ENCODE measurements around the gene NR6A1. TPM values are rescaled to one million over a fixed set of nuclear protein-coding genes. Genes with fewer than 3 reads are reported as not detected.
A peak's percentile ranks its signal among the peaks of the same experiment; 100 is the strongest.

The NR6A1 gene
- total RNA-seq, 2 donors from 2014 or later: 4.8 to 4.9 TPM

DNA sequence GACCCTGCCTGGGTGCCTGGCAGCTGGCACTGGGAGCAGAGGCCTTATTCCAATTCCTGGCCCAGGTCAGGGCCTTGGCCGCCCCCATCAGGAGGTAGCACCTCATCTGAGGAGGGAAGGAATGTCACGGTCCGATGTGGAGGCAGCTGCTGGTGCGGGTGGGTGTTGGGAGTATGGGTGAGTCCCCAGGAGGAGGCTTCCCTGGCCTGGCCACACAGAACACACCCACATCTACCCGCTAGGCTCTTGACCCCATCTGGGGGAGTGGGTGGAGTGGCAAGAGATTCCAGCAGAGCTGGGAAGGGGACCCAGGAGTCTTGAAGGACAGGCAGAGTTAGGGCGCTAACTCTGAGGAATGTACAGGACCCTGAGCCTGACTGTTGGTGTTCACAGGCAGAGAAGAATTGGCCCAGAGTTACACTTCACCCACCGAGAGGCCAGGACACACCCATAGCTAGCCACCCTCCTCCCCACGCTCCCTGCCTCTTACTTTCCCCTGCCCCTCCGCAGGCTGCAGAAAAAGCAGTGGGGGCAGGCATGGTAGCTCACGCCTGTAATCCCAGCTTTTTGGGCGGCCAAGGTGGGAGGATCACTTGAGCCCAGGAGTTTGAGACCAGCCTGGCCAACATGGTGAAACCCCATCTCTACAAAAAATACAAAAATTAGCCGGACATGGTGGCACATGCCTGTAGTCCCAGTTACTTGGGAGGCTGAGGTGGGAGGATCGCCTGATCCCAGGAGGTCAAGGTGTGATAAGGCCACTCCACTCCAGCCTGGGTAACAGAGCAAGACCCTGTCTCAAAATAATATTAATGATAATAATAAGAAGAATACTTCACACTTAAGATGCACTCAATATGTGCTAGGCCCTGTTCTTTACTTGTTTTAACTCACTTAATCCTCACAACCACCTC, 11.8 kb upstream of the NR6A1 start:
- TF ChIP-seq, protein P1, sequence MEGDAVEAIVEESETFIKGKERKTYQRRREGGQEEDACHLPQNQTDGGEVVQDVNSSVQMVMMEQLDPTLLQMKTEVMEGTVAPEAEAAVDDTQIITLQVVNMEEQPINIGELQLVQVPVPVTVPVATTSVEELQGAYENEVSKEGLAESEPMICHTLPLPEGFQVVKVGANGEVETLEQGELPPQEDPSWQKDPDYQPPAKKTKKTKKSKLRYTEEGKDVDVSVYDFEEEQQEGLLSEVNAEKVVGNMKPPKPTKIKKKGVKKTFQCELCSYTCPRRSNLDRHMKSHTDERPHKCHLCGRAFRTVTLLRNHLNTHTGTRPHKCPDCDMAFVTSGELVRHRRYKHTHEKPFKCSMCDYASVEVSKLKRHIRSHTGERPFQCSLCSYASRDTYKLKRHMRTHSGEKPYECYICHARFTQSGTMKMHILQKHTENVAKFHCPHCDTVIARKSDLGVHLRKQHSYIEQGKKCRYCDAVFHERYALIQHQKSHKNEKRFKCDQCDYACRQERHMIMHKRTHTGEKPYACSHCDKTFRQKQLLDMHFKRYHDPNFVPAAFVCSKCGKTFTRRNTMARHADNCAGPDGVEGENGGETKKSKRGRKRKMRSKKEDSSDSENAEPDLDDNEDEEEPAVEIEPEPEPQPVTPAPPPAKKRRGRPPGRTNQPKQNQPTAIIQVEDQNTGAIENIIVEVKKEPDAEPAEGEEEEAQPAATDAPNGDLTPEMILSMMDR (IDR thresholded peaks at IDR 0.05): no peak
- no peak overlapping the region for H3K27ac ChIP-seq
- H3K4me1 ChIP-seq: no peaks in the 10 kb centered on the region
- H3K36me3 ChIP-seq: no peaks in the 10 kb centered on the region
- H3K4me3 ChIP-seq: no peak overlapping the region
- H3K9ac ChIP-seq (ENCODE audit: low read depth in 2 of 2, low read length in 2 of 2): no peak overlapping the region
- DNase-seq: no peak
- H3K27me3 ChIP-seq: no peaks in the 10 kb centered on the region
- intact Hi-C loops (cut with DNase I): no loop called here
- no peaks in the 10 kb centered on the region for H3K9me3 ChIP-seq

DNA sequence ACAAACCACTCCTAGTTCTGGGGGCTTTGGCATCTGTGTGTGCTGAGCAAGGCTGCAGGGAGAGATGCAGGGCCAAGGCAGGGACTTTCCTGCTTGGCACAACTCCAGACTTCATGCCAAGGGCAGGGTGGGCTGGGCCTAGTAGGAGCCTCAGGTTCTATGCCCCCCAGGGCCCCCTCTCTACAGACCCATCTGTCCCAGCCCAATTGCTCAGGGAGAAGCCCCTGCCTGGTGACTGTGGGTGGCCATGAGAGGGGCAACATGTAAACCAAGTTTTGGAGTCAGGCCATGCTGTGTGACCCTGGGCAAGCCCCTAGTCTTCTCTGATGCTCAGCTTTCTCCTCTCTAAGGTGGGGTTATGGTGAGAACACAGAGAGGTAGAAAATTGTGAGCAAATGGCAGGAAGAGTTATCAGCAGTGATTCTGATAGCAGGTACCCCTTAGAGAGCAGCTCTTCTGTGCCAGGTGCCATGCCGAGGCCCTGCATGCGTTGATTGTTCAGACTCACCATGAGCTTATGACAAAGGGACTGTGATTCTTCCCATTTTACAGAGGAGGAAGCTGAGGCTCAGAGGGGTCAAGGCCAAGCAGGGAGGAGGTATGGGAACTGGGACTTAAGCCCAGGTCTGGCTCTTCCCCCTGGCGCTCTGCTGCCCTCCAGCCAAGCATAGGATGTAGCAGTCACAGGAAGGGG, 11.0 kb upstream of the NR6A1 start:
- no peak for DNase-seq
- Histone ChIP-seq H3K4me3 (no peak overlapping the region), H3K9me3 (no peaks in the 10 kb centered on the region), H3K27ac (no peak overlapping the region), H3K4me1 (no peaks in the 10 kb centered on the region), H3K9ac (ENCODE audit: low read depth in 2 of 2, low read length in 2 of 2) (no peak overlapping the region), H3K27me3 (peaks cover 6% of the 10 kb centered on the region), H3K36me3 (no peaks in the 10 kb centered on the region)
- intact Hi-C loops (cut with DNase I): no loop called here
- TF ChIP-seq, protein P1 (IDR thresholded peaks at IDR 0.05): no peak

DNA sequence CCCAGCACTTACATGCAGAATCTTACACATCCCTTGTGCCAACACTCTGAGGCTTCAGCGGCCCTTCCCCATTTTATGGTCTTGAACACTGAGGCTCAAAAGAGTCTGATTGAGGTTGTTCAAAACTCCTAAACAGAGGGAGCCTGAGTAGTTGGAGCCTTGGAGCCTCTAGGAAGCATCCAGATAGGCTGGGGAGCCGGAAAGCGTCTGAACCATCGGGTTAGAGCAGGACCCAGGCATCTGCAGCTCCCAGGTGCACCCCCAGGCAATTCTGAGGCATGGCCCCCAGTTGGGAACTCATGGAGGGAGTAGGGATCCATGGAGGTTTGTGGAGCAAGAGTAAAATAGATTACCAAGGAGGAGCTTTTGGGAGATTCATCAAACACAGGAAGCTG, 9.6 kb upstream of the NR6A1 start:
- H3K4me3 ChIP-seq: no peak overlapping the region
- peaks cover 7% of the 10 kb centered on the region for H3K4me1 ChIP-seq

DNA sequence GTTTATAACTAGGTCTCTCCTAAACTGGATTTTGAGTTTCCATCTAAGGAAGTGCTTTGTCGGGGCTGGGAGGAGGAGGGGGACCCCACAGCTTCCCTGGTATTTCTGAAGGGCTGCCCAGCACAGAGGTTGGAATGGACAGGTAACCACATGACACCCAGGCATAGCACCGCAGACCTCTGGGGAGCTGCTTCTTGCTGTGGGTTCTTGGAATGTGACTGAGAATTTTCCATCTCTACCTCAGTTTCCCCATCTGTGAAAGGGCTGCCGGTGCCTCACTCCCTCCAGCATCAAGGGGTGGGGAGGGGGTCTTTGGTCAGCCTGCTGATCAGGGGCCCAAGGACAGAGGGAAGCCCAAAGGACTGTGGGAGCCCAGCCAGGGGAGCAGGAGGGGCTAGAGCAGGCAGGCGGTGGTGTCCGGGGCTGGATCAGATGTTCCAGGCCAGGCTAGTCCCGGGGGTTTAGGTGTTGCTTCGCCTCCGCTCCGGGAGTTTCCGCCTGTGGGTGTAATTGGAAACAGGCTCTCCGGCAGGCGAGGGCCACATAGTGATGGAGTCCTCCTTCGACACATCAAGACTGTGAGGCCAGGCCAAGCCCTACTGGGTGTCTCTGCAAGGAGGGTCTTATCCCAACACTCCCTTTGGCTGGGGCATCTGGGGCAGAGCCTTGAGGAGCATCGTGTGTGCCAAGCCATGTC, 9.1 kb upstream of the NR6A1 start:
- Histone ChIP-seq H3K36me3 (no peaks in the 10 kb centered on the region), H3K4me3 (no peak overlapping the region), H3K9me3 (no peaks in the 10 kb centered on the region), H3K4me1 (peaks cover 7% of the 10 kb centered on the region), H3K9ac (ENCODE audit: low read depth in 2 of 2, low read length in 2 of 2) (no peak overlapping the region), H3K27ac (no peak overlapping the region), H3K27me3 (peaks cover 17% of the 10 kb centered on the region)
- peak; percentile 18 for DNase-seq
- intact Hi-C loops (cut with DNase I): no loop called here
- TF ChIP-seq, protein P1 (IDR thresholded peaks at IDR 0.05): no peak

More for the DNA sequence above, 9.6 kb upstream of the NR6A1 start:
- Histone ChIP-seq H3K27me3 (peaks cover 17% of the 10 kb centered on the region), H3K9me3 (no peaks in the 10 kb centered on the region), H3K36me3 (no peaks in the 10 kb centered on the region), H3K9ac (ENCODE audit: low read depth in 2 of 2, low read length in 2 of 2) (no peak overlapping the region), H3K27ac (no peak overlapping the region)
- TF ChIP-seq, protein P1 (IDR thresholded peaks at IDR 0.05): no peak
- DNase-seq: no peak
- intact Hi-C loops (cut with DNase I): no loop called here

DNA sequence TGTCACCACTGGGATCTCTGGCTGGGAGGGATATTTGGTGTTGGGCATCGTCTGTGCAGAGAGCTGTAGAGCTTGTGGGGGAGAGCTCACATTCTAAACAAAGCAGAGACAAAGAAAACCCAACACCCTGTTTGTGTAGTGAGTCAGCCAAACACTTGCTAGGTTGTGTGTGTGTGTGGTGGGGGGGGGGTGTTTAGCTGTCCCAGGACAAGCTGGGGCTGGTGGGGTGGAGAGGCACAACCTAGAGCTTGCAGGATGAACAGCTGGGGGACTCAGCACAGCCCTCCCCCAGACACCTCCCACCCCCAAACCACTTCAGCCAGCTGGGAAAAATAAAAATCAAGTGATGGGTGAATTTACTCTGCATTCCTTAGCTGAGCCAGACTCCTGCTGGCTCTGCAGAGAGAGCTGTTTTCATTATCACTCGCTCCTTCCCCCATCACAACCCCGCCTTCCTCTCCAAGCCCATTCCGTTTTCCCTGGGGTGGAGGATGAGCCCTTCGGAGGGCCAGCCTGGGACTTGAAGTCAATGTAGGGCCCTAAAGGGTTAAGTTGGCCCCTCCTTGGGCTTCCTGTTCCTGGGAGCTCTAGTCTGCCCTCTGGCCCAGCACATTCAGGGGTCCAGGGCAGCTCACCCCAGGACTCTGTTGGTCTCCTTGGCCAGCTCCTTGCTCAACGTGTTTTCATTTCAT, 8.4 kb upstream of the NR6A1 start:
- Histone ChIP-seq H3K4me1 (peaks cover 7% of the 10 kb centered on the region), H3K4me3 (no peak overlapping the region), H3K27ac (no peak overlapping the region), H3K9me3 (no peaks in the 10 kb centered on the region), H3K9ac (ENCODE audit: low read depth in 2 of 2, low read length in 2 of 2) (no peak overlapping the region), H3K27me3 (peaks cover 17% of the 10 kb centered on the region), H3K36me3 (no peaks in the 10 kb centered on the region)
- no peak for DNase-seq
- intact Hi-C loops (cut with DNase I): loop anchor here (10.0 kb wide), 1 partner anchor 365 kb away; the partner anchor contains the start of gene SCAI
- TF ChIP-seq, protein P1 (IDR thresholded peaks at IDR 0.05): no peak

All from colonic mucosa (tissue), 4 donors.